ENCODE data around the gene CA10.

CA10 gene

GRCh38 chr17:52147431-52147830 is 11.1 kb downstream of the CA10 start:
- no peak for DNase-seq (ENCODE audit: low read depth in 2 of 2)

GRCh38 chr17:52145476-52145875 is 13.0 kb downstream of the CA10 start:
- no peak for DNase-seq (ENCODE audit: low read depth in 2 of 2)

- no peak for DNase-seq (ENCODE audit: low read depth in 2 of 2)
Observed at GRCh38 chr17:52143542-52143941, 15.0 kb downstream of the CA10 start.

- DNase-seq (ENCODE audit: low read depth in 2 of 2) = no peak
Observed at GRCh38 chr17:52140601-52141000, 17.9 kb downstream of the CA10 start.

- DNase-seq (ENCODE audit: low read depth in 2 of 2) = no peak
Observed at GRCh38 chr17:52138752-52139151, 19.8 kb downstream of the CA10 start.

GRCh38 chr17:52138350-52138749 is 20.2 kb downstream of the CA10 start:
- DNase-seq (ENCODE audit: low read depth in 2 of 2) = no peak

- no peak for DNase-seq (ENCODE audit: low read depth in 2 of 2)
Observed at GRCh38 chr17:52136166-52136565, 22.3 kb downstream of the CA10 start.

GRCh38 chr17:52134641-52135040 is 23.9 kb downstream of the CA10 start:
- no peak for DNase-seq (ENCODE audit: low read depth in 2 of 2)

- DNase-seq (ENCODE audit: low read depth in 2 of 2) = no peak
Observed at GRCh38 chr17:52128721-52129120, 29.8 kb downstream of the CA10 start.

- DNase-seq (ENCODE audit: low read depth in 2 of 2) = no peak
Observed at GRCh38 chr17:52124993-52125392, 33.5 kb downstream of the CA10 start.

- no peak for DNase-seq (ENCODE audit: low read depth in 2 of 2)
Observed at GRCh38 chr17:52124561-52124960, 34.0 kb downstream of the CA10 start.

DNA sequence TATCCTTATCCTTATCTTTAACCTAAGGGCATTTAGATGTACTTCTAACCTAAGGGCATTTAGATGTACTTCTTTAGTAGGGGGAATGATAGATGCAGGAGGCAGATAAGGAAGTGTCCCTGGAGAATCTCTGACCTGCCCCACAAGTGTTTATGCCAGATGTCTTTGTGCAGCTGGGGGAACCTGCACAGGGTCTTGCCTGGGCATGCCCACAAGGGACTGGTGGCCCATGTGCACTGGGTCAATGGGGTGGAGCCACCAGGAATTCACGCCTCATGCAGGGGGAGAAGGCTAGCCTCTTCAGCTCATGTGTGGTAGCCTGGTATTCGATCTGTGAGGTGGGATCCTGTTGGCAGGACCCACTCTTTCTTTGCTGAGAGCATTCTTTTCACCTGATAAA is 38.0 kb downstream of the CA10 start:
- no peak for DNase-seq (ENCODE audit: low read depth in 2 of 2)

DNA sequence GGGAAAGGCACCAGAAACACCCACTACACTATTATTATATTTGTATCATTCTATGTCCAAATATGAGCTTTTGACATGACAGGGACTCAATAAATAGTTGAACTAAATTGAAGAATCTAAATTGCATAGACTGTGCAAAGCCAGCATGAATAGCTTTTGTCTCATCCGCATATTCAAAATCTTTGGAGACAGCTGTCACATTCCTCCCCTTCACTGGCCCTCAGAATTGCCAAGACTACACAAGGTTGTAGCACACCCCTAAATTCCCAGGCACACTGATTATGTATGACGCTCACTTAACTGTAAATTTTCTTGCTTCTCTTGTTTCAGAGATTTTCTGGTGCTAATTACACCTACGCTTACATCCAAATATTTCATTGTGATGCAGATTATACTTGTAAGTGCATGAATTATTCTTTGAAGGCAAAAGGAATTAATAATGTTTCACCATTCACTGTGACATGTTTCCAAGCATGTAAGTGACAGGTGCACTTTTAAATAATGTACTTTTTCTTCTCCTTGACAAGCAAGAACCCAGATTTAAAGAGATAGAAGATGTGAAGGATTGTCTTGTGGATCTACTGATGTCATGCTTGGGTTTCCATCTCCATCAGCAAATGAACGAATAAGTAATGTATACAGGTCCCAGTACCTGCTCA is 47.5 kb downstream of the CA10 start:
- DNase-seq (ENCODE audit: low read depth in 2 of 2) = no peak

GRCh38 chr17:52106638-52107261 is 51.8 kb downstream of the CA10 start:
- peak; percentile 17 to 18 for DNase-seq (ENCODE audit: low read depth in 2 of 2)

DNA sequence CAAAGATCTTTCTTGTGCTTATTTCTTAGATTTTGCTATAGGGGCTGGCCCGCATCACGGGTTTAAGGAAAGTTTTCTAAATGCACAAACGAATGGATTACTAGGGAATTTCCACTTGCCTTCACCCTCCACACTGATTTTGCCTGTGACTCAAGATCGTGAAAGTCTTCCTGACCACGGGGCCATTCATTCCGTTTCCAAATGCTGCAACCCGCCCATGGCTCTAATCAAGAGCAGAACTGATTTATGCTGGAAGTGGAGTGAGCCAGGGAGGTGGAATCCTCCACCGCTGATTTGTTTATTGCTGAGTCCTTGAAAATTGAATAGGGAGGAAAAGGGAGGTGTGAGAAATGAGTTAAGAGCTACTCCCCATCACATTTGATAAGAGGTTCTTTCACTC is 52.4 kb downstream of the CA10 start:
- no peak for DNase-seq (ENCODE audit: low read depth in 2 of 2)

DNA sequence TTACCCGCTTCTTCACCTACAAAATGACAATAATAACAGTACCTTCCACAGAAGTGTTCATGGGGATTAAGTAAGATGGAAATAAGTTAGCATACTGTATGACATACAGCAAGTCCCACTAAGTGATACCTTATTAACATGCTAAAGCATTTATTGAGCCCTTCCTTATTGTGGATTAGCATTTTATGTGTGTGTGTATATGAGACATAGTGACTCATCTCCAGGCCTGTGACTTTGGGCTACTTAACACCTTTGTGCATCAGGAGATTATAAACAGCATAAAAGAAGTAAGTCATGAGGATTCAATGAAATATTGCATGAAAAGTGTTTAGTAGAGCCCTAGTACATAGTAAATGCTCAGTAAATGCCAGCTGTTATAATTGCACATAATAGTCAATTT is 52.9 kb downstream of the CA10 start:
- DNase-seq (ENCODE audit: low read depth in 2 of 2) = no peak

DNA sequence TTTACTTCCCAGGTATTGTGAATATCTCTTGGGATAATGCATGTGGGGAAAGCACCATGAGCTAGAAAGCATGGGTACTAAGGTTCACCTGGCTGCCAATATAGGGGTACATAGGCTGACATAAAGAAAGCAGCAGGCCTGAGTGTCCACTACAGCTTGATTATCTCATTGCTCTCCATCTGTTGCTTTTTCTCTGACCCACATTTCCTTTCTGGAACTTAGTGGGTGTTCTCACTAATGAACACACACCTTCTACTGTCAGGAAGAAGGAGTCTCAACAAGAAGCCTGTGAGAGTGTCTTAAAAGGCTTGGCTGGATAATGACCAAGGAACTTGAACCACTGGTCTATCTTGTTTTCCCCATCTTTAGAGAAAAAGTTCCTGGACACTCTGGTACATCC is 62.5 kb downstream of the CA10 start:
- DNase-seq (ENCODE audit: low read depth in 2 of 2) = no peak

GRCh38 chr17:52084176-52084575 is 74.3 kb downstream of the CA10 start:
- DNase-seq (ENCODE audit: low read depth in 2 of 2) = no peak

- no peak for DNase-seq (ENCODE audit: low read depth in 2 of 2)
Observed at GRCh38 chr17:52079496-52079895, 79.0 kb downstream of the CA10 start.

- no peak for DNase-seq (ENCODE audit: low read depth in 2 of 2)
Observed at GRCh38 chr17:52071712-52072111, 86.8 kb downstream of the CA10 start.

GRCh38 chr17:52064791-52065211 is 93.7 kb downstream of the CA10 start:
- peak; percentile 9 for DNase-seq (ENCODE audit: low read depth in 2 of 2)

DNA sequence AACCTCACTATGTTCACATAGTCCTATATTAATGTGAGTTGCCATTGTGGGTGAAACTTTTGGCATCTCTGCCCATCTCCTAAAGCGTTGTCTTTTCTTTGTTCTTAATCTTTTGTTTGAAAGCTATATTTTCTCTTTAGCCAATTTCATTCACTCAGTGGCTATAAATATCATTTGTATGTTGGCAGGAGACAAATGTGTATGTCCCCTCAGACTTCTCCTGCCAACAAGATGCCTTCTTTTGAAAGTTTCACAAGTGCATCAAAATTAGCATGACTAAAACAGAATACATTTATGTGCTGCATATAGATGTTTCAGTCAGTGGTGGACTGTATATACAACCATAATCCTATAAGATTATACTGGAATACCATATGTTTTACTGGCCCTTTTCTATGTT is 109.0 kb downstream of the CA10 start:
- no peak for DNase-seq (ENCODE audit: low read depth in 2 of 2)

GRCh38 chr17:52049051-52049450 is 109.5 kb downstream of the CA10 start:
- no peak for DNase-seq (ENCODE audit: low read depth in 2 of 2)

All from fibroblast of skin of left quadriceps (primary cell).